Measurements from ENCODE around the gene PYGB.

GRCh38 chr20:25310921-25311728, 63.2 kb downstream of the PYGB start:
- TF ChIP-seq CTCF (IDR thresholded peaks at IDR 0.05) (no peak), POLR2A (IDR thresholded peaks at IDR 0.05) (no peak)

All from thyroid gland (tissue), 4 donors.